Astrocyte (in vitro differentiated cells and primary cell): Measurements from ENCODE around the gene SMIM23.

Experiments
- EZH2 ChIP-seq: IDR thresholded peaks from 2 replicates; pipeline ENCODE4 v1.6.1; 2012; ENCODE audit warnings: mild to moderate bottlenecking, low read length, inconsistent platforms; ENCODE audit not compliant: insufficient read depth
- TF ChIP-seq, protein P1 (sequence below): IDR thresholded peaks from 2 replicates; pipeline ENCODE4 v1.5.1; 2011; ENCODE audit warnings: low read depth, mild to moderate bottlenecking, inconsistent platforms, low read length, moderate library complexity; ENCODE audit not compliant: insufficient read depth

GRCh38 chr5:171766875-171767274, 18.7 kb upstream of the SMIM23 start:
- no peak for TF ChIP-seq EZH2
- TF ChIP-seq, protein P1, sequence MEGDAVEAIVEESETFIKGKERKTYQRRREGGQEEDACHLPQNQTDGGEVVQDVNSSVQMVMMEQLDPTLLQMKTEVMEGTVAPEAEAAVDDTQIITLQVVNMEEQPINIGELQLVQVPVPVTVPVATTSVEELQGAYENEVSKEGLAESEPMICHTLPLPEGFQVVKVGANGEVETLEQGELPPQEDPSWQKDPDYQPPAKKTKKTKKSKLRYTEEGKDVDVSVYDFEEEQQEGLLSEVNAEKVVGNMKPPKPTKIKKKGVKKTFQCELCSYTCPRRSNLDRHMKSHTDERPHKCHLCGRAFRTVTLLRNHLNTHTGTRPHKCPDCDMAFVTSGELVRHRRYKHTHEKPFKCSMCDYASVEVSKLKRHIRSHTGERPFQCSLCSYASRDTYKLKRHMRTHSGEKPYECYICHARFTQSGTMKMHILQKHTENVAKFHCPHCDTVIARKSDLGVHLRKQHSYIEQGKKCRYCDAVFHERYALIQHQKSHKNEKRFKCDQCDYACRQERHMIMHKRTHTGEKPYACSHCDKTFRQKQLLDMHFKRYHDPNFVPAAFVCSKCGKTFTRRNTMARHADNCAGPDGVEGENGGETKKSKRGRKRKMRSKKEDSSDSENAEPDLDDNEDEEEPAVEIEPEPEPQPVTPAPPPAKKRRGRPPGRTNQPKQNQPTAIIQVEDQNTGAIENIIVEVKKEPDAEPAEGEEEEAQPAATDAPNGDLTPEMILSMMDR: no peak
